HCT116 (cell line): ENCODE data around the gene GRIA4. TPM values are rescaled to one million over a fixed set of nuclear protein-coding genes. Genes with fewer than 3 reads are reported as not detected.

Experiments
- ATAC-seq: fragments of 200-7000 bp; cut with Tn5 transposase; 2 replicates; pipeline ENCODE4 v1.9.1; 2020; ENCODE audit warnings: mild to moderate bottlenecking, moderate library complexity
- BruUV-seq: library from RNA; stranded (reverse); fragments of 400-500 nt; replicated peaks from 2 replicates; lab custom pipeline; 2021; lab: Mats Ljungman, UMichigan
- CTCF ChIA-PET: fragments of 300-600 bp; sonication (Branson Sonifier 250); formaldehyde crosslinking; loops from one replicate; lab custom pipeline; 2021; ENCODE audit warnings: antibody characterized with exemption; lab: Charles Lee
- POLR2A ChIA-PET: fragments of 300-600, 350-600 bp; sonication (Branson Sonifier 250); formaldehyde crosslinking; loops from one replicate; lab custom pipeline; 2021; ENCODE audit warnings: antibody characterized with exemption; lab: Charles Lee
- RAD21 ChIA-PET, 2 experiments: fragments of 300-600 bp; sonication (Branson Sonifier 250); formaldehyde crosslinking; loops; one replicate each; lab custom pipeline; 2023; ENCODE audit warnings: low total read pairs in 2 of 2; ENCODE audit not compliant: uncharacterized antibody in 2 of 2, unreplicated experiment in 2 of 2, low non-redundant PET in 1 of 2; lab: Charles Lee
- DNase-seq: peaks from one replicate; pipeline ENCODE4 v3.0.0-alpha.2; 2010; ENCODE audit warnings: low read depth, low spot score
- H2AFZ ChIP-seq: fragments of 200-600 bp; shearing (Covaris generic), sonication (generic); 2 replicates; pipeline ENCODE4 v1.6.1; 2017; ENCODE audit warnings: low read depth, mixed run types, mixed read lengths, antibody characterized with exemption, low read length; ENCODE audit not compliant: poor library complexity, severe bottlenecking
- H3K27ac ChIP-seq: 2 replicates; pipeline ENCODE4 v1.5.1; 2012; ENCODE audit warnings: low read depth, low read length
- H3K27me3 ChIP-seq: fragments of 200-600 bp; sonication (generic); 2 replicates; pipeline ENCODE4 v1.6.1; 2016; ENCODE audit warnings: mixed run types, low read length, mixed read lengths; ENCODE audit not compliant: insufficient read depth
- H3K36me3 ChIP-seq, 2 experiments: fragments of 200-500 bp in 1 of 2; fragments of 200-600 bp in 1 of 2; sonication (Bioruptor generic) in 1 of 2; sonication (generic) in 1 of 2; 2 replicates each; pipeline versions ENCODE4 v1.5.1 to v1.6.1; 2014 to 2016; ENCODE audit warnings: low read length in 2 of 2, inconsistent platforms in 1 of 2, mixed read lengths in 1 of 2, mixed run types in 1 of 2; ENCODE audit not compliant: insufficient read depth in 2 of 2, control insufficient read depth in 1 of 2
- H3K4me1 ChIP-seq, 2 experiments: fragments of 200-600 bp in 1 of 2; sonication (generic) in 1 of 2; 2 replicates each; pipeline versions ENCODE4 v1.5.1 to v1.6.1; 2012 to 2017; ENCODE audit warnings: low read length in 2 of 2, inconsistent platforms in 1 of 2, mild to moderate bottlenecking in 1 of 2, mixed read lengths in 1 of 2, mixed run types in 1 of 2, moderate library complexity in 1 of 2; ENCODE audit not compliant: insufficient read depth in 2 of 2, control insufficient read depth in 1 of 2
- H3K4me2 ChIP-seq: fragments of 200-600 bp; sonication (generic); 2 replicates; pipeline ENCODE4 v1.6.1; 2017; ENCODE audit warnings: mixed run types, low read length, mixed read lengths
- H3K4me3 ChIP-seq, 2 experiments: fragments of 200-600 bp in 1 of 2; sonication (generic) in 1 of 2; replicated peaks in 1 of 2; 2 replicates each; pipeline ENCODE4 v1.5.1; 2011 to 2016; ENCODE audit warnings: low read length in 2 of 2, control low read depth in 1 of 2, low read depth in 1 of 2, mild to moderate bottlenecking in 1 of 2, mixed read lengths in 1 of 2, mixed run types in 1 of 2
- H3K79me2 ChIP-seq: fragments of 200-600 bp; sonication (generic); 2 replicates; pipeline ENCODE4 v1.6.1; 2017; ENCODE audit warnings: mild to moderate bottlenecking, mixed run types, low read length, moderate library complexity, mixed read lengths; ENCODE audit not compliant: insufficient read depth
- H3K9ac ChIP-seq: fragments of 200-600 bp; sonication (generic); 2 replicates; pipeline ENCODE4 v1.6.1; 2016; ENCODE audit warnings: low read length, mixed read lengths
- H3K9me2 ChIP-seq: fragments of 200-600 bp; sonication (generic), shearing (Covaris generic); 2 replicates; pipeline ENCODE4 v1.6.1; 2017; ENCODE audit warnings: mixed run types, mild to moderate bottlenecking, moderate library complexity; ENCODE audit not compliant: insufficient read depth
- H3K9me3 ChIP-seq, 2 experiments: fragments of 200-500 bp in 1 of 2; fragments of 200-600 bp in 1 of 2; sonication (Bioruptor generic) in 1 of 2; sonication (generic) in 1 of 2; 2 replicates each; pipeline ENCODE4 v1.6.1; 2014 to 2017; ENCODE audit warnings: low read length in 2 of 2, mixed read lengths in 2 of 2, inconsistent platforms in 1 of 2, low read depth in 1 of 2, mild to moderate bottlenecking in 1 of 2, mixed run types in 1 of 2, moderate library complexity in 1 of 2; ENCODE audit not compliant: control insufficient read depth in 1 of 2, insufficient read depth in 1 of 2
- H4K20me1 ChIP-seq: fragments of 200-600 bp; sonication (generic), shearing (Covaris generic); 2 replicates; pipeline ENCODE4 v1.6.1; 2017; ENCODE audit warnings: mixed run types, mild to moderate bottlenecking, moderate library complexity; ENCODE audit not compliant: insufficient read depth
- CBX3 ChIP-seq: IDR thresholded peaks from 2 replicates; pipeline ENCODE4 v1.6.1; 2012; ENCODE audit warnings: low read depth
- EGR1 ChIP-seq: IDR thresholded peaks from 2 replicates; pipeline ENCODE4 v1.6.1; 2012; ENCODE audit warnings: low read depth
- ELF1 ChIP-seq: IDR thresholded peaks from 2 replicates; pipeline ENCODE4 v1.6.1; 2012; ENCODE audit warnings: low read depth, borderline replicate concordance
- EZH2 ChIP-seq: fragments of 200-600 bp; sonication (generic); IDR thresholded peaks from 2 replicates; pipeline ENCODE4 v1.6.1; 2017; ENCODE audit warnings: antibody characterized with exemption, mixed run types
- EZH2phosphoT487 ChIP-seq: fragments of 200-600 bp; IDR thresholded peaks from 2 replicates; pipeline ENCODE4 v1.6.1; 2018; ENCODE audit warnings: antibody characterized with exemption, borderline replicate concordance
- POLR2A ChIP-seq: IDR thresholded peaks from 2 replicates; pipeline ENCODE4 v1.7.0; 2011; ENCODE audit warnings: borderline replicate concordance; ENCODE audit not compliant: insufficient read depth, insufficient read length; ENCODE audit errors: extremely low read depth
- RAD21 ChIP-seq: IDR thresholded peaks from 2 replicates; pipeline ENCODE4 v1.6.1; 2012; ENCODE audit warnings: low read depth, mild to moderate bottlenecking
- SIN3A ChIP-seq: IDR thresholded peaks from 2 replicates; pipeline ENCODE4 v1.6.1; 2012; ENCODE audit warnings: low read depth
- SRF ChIP-seq: IDR thresholded peaks from 2 replicates; pipeline ENCODE4 v1.6.1; 2012; ENCODE audit warnings: low read depth
- YY1 ChIP-seq: IDR thresholded peaks from 2 replicates; pipeline ENCODE4 v1.6.1; 2011; ENCODE audit warnings: low read length, low read depth, moderate library complexity, mild to moderate bottlenecking; ENCODE audit not compliant: insufficient replicate concordance; ENCODE audit errors: extremely low read depth
- ZFX ChIP-seq: fragments of 450-650 bp; IDR thresholded peaks from 2 replicates; pipeline ENCODE4 v1.6.1; 2017
- ZNF274 ChIP-seq: fragments of 200-500 bp; sonication (Bioruptor generic); IDR thresholded peaks from 2 replicates; pipeline ENCODE4 v1.6.1; 2014; ENCODE audit warnings: mild to moderate bottlenecking, low read depth, low read length, inconsistent platforms
- intact Hi-C: fragments of 100-400 bp; cut with micrococcal nuclease; formaldehyde crosslinking; loops from 2 replicates; pipeline ENCODE4 v1.10.0; 2022
- total RNA-seq: library from RNA; stranded (reverse); gene quantifications from one replicate; pipeline ENCODE4 v1.2.1, GENCODE V29; 2021; ENCODE audit not compliant: unreplicated experiment
- TF ChIP-seq, protein P1 (sequence below): IDR thresholded peaks from 2 replicates; pipeline ENCODE4 v1.6.1; 2012
- TF ChIP-seq, protein P2 (sequence below): IDR thresholded peaks from 2 replicates; pipeline ENCODE4 v1.6.1; 2012; ENCODE audit warnings: low read depth
- TF ChIP-seq, protein P3 (sequence below): IDR thresholded peaks from 2 replicates; pipeline ENCODE4 v1.6.1; 2011; ENCODE audit warnings: mild to moderate bottlenecking, low read length, moderate library complexity; ENCODE audit not compliant: insufficient replicate concordance; ENCODE audit errors: extremely low read depth
- TF ChIP-seq, protein P4 (sequence below): IDR thresholded peaks from 2 replicates; pipeline ENCODE4 v1.6.1; 2012
- TF ChIP-seq, protein P5 (sequence below), 3 experiments: fragments of 200-600 bp in 1 of 3; sonication (generic) in 1 of 3; IDR thresholded peaks in 2 of 3; conservative IDR thresholded peaks in 1 of 3; 2 replicates each; pipeline ENCODE4 v1.5.1; 2012 to 2017; ENCODE audit warnings: low read depth in 2 of 3, low read length in 2 of 3, antibody characterized with exemption in 1 of 3, borderline replicate concordance in 1 of 3, control low read depth in 1 of 3, mild to moderate bottlenecking in 1 of 3, mixed read lengths in 1 of 3, mixed run types in 1 of 3, moderate library complexity in 1 of 3; ENCODE audit not compliant: insufficient read depth in 1 of 3

GRIA4 gene
- total RNA-seq, 1 experiment from 2014 or later = not detected

GRCh38 chr11:105774899-105775298, 165.0 kb downstream of the GRIA4 start:
- no peaks in the 10 kb centered on the region for H3K9me2 ChIP-seq
- no peak for DNase-seq
- ChIA-PET POLR2A (no interaction called here), CTCF (no interaction called here), RAD21 (no interaction called here)
- no peaks in the 10 kb centered on the region for H3K36me3 ChIP-seq
- no peak for ATAC-seq
- BruUV-seq = no TSS peak
- no peak overlapping the region for H2AFZ ChIP-seq
- no peak overlapping the region for H3K27ac ChIP-seq
- no peaks in the 10 kb centered on the region for H4K20me1 ChIP-seq
- no peaks in the 10 kb centered on the region for H3K79me2 ChIP-seq
- TF ChIP-seq, protein P1, sequence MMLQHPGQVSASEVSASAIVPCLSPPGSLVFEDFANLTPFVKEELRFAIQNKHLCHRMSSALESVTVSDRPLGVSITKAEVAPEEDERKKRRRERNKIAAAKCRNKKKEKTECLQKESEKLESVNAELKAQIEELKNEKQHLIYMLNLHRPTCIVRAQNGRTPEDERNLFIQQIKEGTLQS = no peak
- TF ChIP-seq CBX3 (no peak), EGR1 (no peak), ZFX (no peak), SRF (no peak), ELF1 (no peak), SIN3A (no peak), YY1 (no peak), RAD21 (no peak), EZH2phosphoT487 (no peak), POLR2A (no peak), EZH2 (no peak), ZNF274 (no peak)
- TF ChIP-seq, protein P2, sequence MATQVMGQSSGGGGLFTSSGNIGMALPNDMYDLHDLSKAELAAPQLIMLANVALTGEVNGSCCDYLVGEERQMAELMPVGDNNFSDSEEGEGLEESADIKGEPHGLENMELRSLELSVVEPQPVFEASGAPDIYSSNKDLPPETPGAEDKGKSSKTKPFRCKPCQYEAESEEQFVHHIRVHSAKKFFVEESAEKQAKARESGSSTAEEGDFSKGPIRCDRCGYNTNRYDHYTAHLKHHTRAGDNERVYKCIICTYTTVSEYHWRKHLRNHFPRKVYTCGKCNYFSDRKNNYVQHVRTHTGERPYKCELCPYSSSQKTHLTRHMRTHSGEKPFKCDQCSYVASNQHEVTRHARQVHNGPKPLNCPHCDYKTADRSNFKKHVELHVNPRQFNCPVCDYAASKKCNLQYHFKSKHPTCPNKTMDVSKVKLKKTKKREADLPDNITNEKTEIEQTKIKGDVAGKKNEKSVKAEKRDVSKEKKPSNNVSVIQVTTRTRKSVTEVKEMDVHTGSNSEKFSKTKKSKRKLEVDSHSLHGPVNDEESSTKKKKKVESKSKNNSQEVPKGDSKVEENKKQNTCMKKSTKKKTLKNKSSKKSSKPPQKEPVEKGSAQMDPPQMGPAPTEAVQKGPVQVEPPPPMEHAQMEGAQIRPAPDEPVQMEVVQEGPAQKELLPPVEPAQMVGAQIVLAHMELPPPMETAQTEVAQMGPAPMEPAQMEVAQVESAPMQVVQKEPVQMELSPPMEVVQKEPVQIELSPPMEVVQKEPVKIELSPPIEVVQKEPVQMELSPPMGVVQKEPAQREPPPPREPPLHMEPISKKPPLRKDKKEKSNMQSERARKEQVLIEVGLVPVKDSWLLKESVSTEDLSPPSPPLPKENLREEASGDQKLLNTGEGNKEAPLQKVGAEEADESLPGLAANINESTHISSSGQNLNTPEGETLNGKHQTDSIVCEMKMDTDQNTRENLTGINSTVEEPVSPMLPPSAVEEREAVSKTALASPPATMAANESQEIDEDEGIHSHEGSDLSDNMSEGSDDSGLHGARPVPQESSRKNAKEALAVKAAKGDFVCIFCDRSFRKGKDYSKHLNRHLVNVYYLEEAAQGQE = no peak
- TF ChIP-seq, protein P3, sequence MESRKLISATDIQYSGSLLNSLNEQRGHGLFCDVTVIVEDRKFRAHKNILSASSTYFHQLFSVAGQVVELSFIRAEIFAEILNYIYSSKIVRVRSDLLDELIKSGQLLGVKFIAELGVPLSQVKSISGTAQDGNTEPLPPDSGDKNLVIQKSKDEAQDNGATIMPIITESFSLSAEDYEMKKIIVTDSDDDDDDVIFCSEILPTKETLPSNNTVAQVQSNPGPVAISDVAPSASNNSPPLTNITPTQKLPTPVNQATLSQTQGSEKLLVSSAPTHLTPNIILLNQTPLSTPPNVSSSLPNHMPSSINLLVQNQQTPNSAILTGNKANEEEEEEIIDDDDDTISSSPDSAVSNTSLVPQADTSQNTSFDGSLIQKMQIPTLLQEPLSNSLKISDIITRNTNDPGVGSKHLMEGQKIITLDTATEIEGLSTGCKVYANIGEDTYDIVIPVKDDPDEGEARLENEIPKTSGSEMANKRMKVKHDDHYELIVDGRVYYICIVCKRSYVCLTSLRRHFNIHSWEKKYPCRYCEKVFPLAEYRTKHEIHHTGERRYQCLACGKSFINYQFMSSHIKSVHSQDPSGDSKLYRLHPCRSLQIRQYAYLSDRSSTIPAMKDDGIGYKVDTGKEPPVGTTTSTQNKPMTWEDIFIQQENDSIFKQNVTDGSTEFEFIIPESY = no peak
- TF ChIP-seq, protein P4, sequence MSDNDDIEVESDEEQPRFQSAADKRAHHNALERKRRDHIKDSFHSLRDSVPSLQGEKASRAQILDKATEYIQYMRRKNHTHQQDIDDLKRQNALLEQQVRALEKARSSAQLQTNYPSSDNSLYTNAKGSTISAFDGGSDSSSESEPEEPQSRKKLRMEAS = no peak
- TF ChIP-seq, protein P5, sequence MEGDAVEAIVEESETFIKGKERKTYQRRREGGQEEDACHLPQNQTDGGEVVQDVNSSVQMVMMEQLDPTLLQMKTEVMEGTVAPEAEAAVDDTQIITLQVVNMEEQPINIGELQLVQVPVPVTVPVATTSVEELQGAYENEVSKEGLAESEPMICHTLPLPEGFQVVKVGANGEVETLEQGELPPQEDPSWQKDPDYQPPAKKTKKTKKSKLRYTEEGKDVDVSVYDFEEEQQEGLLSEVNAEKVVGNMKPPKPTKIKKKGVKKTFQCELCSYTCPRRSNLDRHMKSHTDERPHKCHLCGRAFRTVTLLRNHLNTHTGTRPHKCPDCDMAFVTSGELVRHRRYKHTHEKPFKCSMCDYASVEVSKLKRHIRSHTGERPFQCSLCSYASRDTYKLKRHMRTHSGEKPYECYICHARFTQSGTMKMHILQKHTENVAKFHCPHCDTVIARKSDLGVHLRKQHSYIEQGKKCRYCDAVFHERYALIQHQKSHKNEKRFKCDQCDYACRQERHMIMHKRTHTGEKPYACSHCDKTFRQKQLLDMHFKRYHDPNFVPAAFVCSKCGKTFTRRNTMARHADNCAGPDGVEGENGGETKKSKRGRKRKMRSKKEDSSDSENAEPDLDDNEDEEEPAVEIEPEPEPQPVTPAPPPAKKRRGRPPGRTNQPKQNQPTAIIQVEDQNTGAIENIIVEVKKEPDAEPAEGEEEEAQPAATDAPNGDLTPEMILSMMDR (IDR thresholded peaks at IDR 0.05 in 2 of 3, conservative IDR thresholded peaks at IDR 0.05 in 1 of 3; ENCODE audit: borderline replicate concordance in 1 of 3, insufficient read depth in 1 of 3, low read depth in 2 of 3, low read length in 2 of 3) = no peak
- no peak overlapping the region for H3K4me3 ChIP-seq
- H3K4me2 ChIP-seq = no peak overlapping the region
- H3K4me1 ChIP-seq = no peaks in the 10 kb centered on the region
- H3K27me3 ChIP-seq = no peaks in the 10 kb centered on the region
- intact Hi-C loops = no loop called here
- no peaks in the 10 kb centered on the region for H3K9me3 ChIP-seq
- H3K9ac ChIP-seq = no peak overlapping the region
